ENCODE results near the gene ASB15.

Gene ASB15

GRCh38 chr7:123663200-123663599 is 61.6 kb downstream of the ASB15 start:
- Histone ChIP-seq H3K4me3 (ENCODE audit: insufficient read length, low read depth) (no peak overlapping the region), H3K9ac (ENCODE audit: insufficient read length, low read depth) (no peak overlapping the region), H3K36me3 (ENCODE audit: insufficient read depth, insufficient read length, low read length) (no peaks in the 10 kb centered on the region), H3K27me3 (ENCODE audit: insufficient read depth, insufficient read length) (no peaks in the 10 kb centered on the region), H3K9me3 (ENCODE audit: insufficient read depth, low read length) (no peaks in the 10 kb centered on the region), H3K4me1 (ENCODE audit: insufficient read depth, insufficient read length) (no peaks in the 10 kb centered on the region)
- TF ChIP-seq YY1 (IDR thresholded peaks at IDR 0.05; ENCODE audit: insufficient read depth, insufficient read length) (no peak), SUZ12 (IDR thresholded peaks at IDR 0.05; ENCODE audit: extremely low read depth, insufficient read depth, insufficient read length) (no peak), ZNF274 (IDR thresholded peaks at IDR 0.05; ENCODE audit: low read depth, low read length) (no peak)
- no peak for DNase-seq (ENCODE audit: low read depth, low spot score)

GRCh38 chr7:123665157-123665556 is 63.5 kb downstream of the ASB15 start:
- no peaks in the 10 kb centered on the region for H3K4me1 ChIP-seq (ENCODE audit: insufficient read depth, insufficient read length)
- H3K9me3 ChIP-seq (ENCODE audit: insufficient read depth, low read length), result no peaks in the 10 kb centered on the region
- no peak overlapping the region for H3K9ac ChIP-seq (ENCODE audit: insufficient read length, low read depth)
- TF ChIP-seq SUZ12 (IDR thresholded peaks at IDR 0.05; ENCODE audit: extremely low read depth, insufficient read depth, insufficient read length) (no peak), ZNF274 (IDR thresholded peaks at IDR 0.05; ENCODE audit: low read depth, low read length) (no peak), YY1 (IDR thresholded peaks at IDR 0.05; ENCODE audit: insufficient read depth, insufficient read length) (no peak)
- no peak for DNase-seq (ENCODE audit: low read depth, low spot score)
- H3K36me3 ChIP-seq (ENCODE audit: insufficient read depth, insufficient read length, low read length), result no peaks in the 10 kb centered on the region
- H3K27me3 ChIP-seq (ENCODE audit: insufficient read depth, insufficient read length), result no peaks in the 10 kb centered on the region
- H3K4me3 ChIP-seq (ENCODE audit: insufficient read length, low read depth), result no peak overlapping the region

- H3K36me3 ChIP-seq (ENCODE audit: insufficient read depth, insufficient read length, low read length), result no peaks in the 10 kb centered on the region
- DNase-seq (ENCODE audit: low read depth, low spot score), result no peak
- no peak overlapping the region for H3K9ac ChIP-seq (ENCODE audit: insufficient read length, low read depth)
- H3K4me3 ChIP-seq (ENCODE audit: insufficient read length, low read depth), result no peak overlapping the region
- no peaks in the 10 kb centered on the region for H3K9me3 ChIP-seq (ENCODE audit: insufficient read depth, low read length)
- TF ChIP-seq SUZ12 (IDR thresholded peaks at IDR 0.05; ENCODE audit: extremely low read depth, insufficient read depth, insufficient read length) (no peak), YY1 (IDR thresholded peaks at IDR 0.05; ENCODE audit: insufficient read depth, insufficient read length) (no peak), ZNF274 (IDR thresholded peaks at IDR 0.05; ENCODE audit: low read depth, low read length) (no peak)
- H3K27me3 ChIP-seq (ENCODE audit: insufficient read depth, insufficient read length), result no peaks in the 10 kb centered on the region
- H3K4me1 ChIP-seq (ENCODE audit: insufficient read depth, insufficient read length), result no peaks in the 10 kb centered on the region
These were observed 64.3 kb downstream of the ASB15 start for GRCh38 chr7:123665896-123666295.

GRCh38 chr7:123666492-123666891 is 64.9 kb downstream of the ASB15 start:
- no peaks in the 10 kb centered on the region for H3K9me3 ChIP-seq (ENCODE audit: insufficient read depth, low read length)
- H3K9ac ChIP-seq (ENCODE audit: insufficient read length, low read depth), result no peak overlapping the region
- no peaks in the 10 kb centered on the region for H3K4me1 ChIP-seq (ENCODE audit: insufficient read depth, insufficient read length)
- TF ChIP-seq YY1 (IDR thresholded peaks at IDR 0.05; ENCODE audit: insufficient read depth, insufficient read length) (no peak), SUZ12 (IDR thresholded peaks at IDR 0.05; ENCODE audit: extremely low read depth, insufficient read depth, insufficient read length) (no peak), ZNF274 (IDR thresholded peaks at IDR 0.05; ENCODE audit: low read depth, low read length) (no peak)
- no peaks in the 10 kb centered on the region for H3K36me3 ChIP-seq (ENCODE audit: insufficient read depth, insufficient read length, low read length)
- H3K4me3 ChIP-seq (ENCODE audit: insufficient read length, low read depth), result no peak overlapping the region
- DNase-seq (ENCODE audit: low read depth, low spot score), result no peak
- no peaks in the 10 kb centered on the region for H3K27me3 ChIP-seq (ENCODE audit: insufficient read depth, insufficient read length)

GRCh38 chr7:123669485-123669884 is 67.9 kb downstream of the ASB15 start:
- Histone ChIP-seq H3K27me3 (ENCODE audit: insufficient read depth, insufficient read length) (no peaks in the 10 kb centered on the region), H3K9me3 (ENCODE audit: insufficient read depth, low read length) (no peaks in the 10 kb centered on the region), H3K4me1 (ENCODE audit: insufficient read depth, insufficient read length) (no peaks in the 10 kb centered on the region), H3K9ac (ENCODE audit: insufficient read length, low read depth) (no peak overlapping the region), H3K36me3 (ENCODE audit: insufficient read depth, insufficient read length, low read length) (no peaks in the 10 kb centered on the region), H3K4me3 (ENCODE audit: insufficient read length, low read depth) (no peak overlapping the region)
- TF ChIP-seq ZNF274 (IDR thresholded peaks at IDR 0.05; ENCODE audit: low read depth, low read length), result no peak
- no peak for TF ChIP-seq YY1 (IDR thresholded peaks at IDR 0.05; ENCODE audit: insufficient read depth, insufficient read length)
- no peak for TF ChIP-seq SUZ12 (IDR thresholded peaks at IDR 0.05; ENCODE audit: extremely low read depth, insufficient read depth, insufficient read length)
- no peak for DNase-seq (ENCODE audit: low read depth, low spot score)

GRCh38 chr7:123673137-123673732 is 71.6 kb downstream of the ASB15 start:
- H3K9me3 ChIP-seq (ENCODE audit: insufficient read depth, low read length), result no peaks in the 10 kb centered on the region
- no peaks in the 10 kb centered on the region for H3K4me1 ChIP-seq (ENCODE audit: insufficient read depth, insufficient read length)
- no peak overlapping the region for H3K9ac ChIP-seq (ENCODE audit: insufficient read length, low read depth)
- H3K27me3 ChIP-seq (ENCODE audit: insufficient read depth, insufficient read length), result no peaks in the 10 kb centered on the region
- no peak for DNase-seq (ENCODE audit: low read depth, low spot score)
- H3K4me3 ChIP-seq (ENCODE audit: insufficient read length, low read depth), result no peak overlapping the region
- TF ChIP-seq SUZ12 (IDR thresholded peaks at IDR 0.05; ENCODE audit: extremely low read depth, insufficient read depth, insufficient read length) (no peak), ZNF274 (IDR thresholded peaks at IDR 0.05; ENCODE audit: low read depth, low read length) (no peak), YY1 (IDR thresholded peaks at IDR 0.05; ENCODE audit: insufficient read depth, insufficient read length) (no peak)
- no peaks in the 10 kb centered on the region for H3K36me3 ChIP-seq (ENCODE audit: insufficient read depth, insufficient read length, low read length)

- Histone ChIP-seq H3K27me3 (ENCODE audit: insufficient read depth, insufficient read length) (no peaks in the 10 kb centered on the region), H3K9me3 (ENCODE audit: insufficient read depth, low read length) (no peaks in the 10 kb centered on the region), H3K36me3 (ENCODE audit: insufficient read depth, insufficient read length, low read length) (peaks cover under 1% of the 10 kb centered on the region), H3K4me3 (ENCODE audit: insufficient read length, low read depth) (no peak overlapping the region), H3K4me1 (ENCODE audit: insufficient read depth, insufficient read length) (no peaks in the 10 kb centered on the region), H3K9ac (ENCODE audit: insufficient read length, low read depth) (no peak overlapping the region)
- no peak for DNase-seq (ENCODE audit: low read depth, low spot score)
- TF ChIP-seq SUZ12 (IDR thresholded peaks at IDR 0.05; ENCODE audit: extremely low read depth, insufficient read depth, insufficient read length), result no peak
- TF ChIP-seq YY1 (IDR thresholded peaks at IDR 0.05; ENCODE audit: insufficient read depth, insufficient read length), result no peak
- TF ChIP-seq ZNF274 (IDR thresholded peaks at IDR 0.05; ENCODE audit: low read depth, low read length), result no peak
These were observed 72.3 kb downstream of the ASB15 start for GRCh38 chr7:123673752-123674398.

Measured in NT2/D1 (cell line).